ENCODE data around the gene OPN1MW.
"Not testable (repeated sequence)": the region's sequence is repeated elsewhere in the genome, so short reads cannot be mapped to it uniquely, and the experiment has no call there.

OPN1MW gene

DNA sequence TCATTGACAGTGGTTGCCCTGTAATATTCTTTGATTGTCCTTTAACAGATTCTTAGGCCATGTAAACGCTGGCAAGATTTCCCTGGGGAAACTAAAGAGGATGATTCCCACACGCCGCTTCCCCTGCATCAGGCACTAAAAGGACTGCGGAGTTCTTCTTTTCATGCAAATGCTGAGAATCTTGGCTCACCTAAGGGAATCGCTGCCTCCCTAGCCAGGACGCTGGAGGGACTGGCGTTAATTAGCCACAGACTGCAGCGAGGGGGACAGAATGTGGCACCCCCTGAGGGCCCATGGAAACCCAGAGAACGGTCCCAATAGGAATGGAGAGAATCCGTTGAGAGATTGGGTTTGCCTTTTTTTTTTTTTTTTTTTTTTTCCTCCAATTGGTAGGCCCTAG, 29.1 kb downstream of the OPN1MW start:
- not testable (repeated sequence) for DNase-seq

DNA sequence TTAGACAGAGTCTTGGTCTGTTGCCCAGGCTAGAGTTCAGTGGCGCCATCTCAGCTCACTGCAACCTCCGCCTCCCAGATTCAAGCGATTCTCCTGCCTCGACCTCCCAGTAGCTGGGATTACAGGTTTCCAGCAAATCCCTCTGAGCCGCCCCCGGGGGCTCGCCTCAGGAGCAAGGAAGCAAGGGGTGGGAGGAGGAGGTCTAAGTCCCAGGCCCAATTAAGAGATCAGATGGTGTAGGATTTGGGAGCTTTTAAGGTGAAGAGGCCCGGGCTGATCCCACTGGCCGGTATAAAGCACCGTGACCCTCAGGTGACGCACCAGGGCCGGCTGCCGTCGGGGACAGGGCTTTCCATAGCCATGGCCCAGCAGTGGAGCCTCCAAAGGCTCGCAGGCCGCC, 37.1 kb downstream of the OPN1MW start, which contains the start of gene OPN1MW2:
Gene OPN1MW2, plus strand, starts transcription at position 301 of the 400 bp plus-strand sequence. Its CDS starts 60 bp downstream, at position 361.
- not testable (repeated sequence) for DNase-seq

DNA sequence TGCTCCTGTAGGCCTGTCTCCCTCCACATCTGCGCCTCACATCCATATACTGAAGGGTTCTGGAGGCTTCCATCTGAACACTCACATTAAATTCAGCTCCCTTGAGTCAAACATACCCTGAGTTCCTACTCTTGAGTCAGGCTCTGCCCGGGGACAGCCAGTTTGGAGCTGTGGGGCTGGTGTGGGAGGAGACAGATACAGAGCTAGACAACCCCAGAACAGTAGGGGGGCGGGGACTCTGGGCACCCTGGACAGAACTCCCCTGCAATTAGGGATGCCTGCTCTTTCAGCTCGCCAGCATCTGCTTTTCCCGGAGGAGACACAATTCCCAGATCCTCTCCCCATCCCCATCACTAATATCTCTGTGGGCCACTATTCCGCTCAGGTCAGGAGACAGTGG, 42.9 kb downstream of the OPN1MW start:
- not testable (repeated sequence) for DNase-seq

DNA sequence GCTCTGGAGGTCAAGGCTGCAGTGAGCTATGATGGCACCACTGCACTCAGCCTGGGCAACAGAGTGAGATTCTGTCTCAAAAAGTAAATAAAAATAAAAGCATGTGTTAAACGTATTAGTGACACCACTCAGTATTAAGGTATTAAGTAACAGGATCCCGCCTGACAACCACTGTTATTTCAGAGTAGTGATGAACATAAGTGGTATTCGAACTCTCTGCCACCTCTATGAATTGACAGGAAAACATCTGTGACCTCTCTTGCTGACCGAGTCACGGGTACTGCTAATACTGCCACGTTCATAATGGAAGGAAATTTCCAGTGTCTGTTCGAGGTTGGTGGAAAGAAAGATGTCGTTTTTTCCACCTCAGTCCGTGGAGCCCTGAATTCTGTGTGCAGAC, 44.3 kb downstream of the OPN1MW start:
- not testable (repeated sequence) for DNase-seq

DNA sequence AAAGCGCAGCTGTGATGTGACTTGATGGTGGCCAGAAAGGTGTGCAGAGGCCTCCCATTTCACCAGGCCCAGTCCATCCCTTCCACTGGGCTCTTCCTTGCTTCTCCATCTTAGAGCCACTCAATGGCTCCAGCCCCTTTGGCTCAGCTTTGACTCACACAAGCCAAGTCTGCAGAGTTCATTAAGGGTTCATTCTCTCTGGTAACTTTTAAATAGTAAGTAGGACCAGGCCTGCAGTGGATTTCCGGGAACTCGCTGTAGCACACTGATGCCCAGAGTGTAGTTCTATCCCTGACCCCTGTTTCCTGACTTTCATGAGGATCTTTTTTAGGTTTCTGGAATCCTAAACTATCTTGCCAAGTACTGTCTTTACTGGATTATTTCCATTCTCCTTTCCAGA, 49.0 kb downstream of the OPN1MW start:
- DNase-seq = not testable (repeated sequence)

DNA sequence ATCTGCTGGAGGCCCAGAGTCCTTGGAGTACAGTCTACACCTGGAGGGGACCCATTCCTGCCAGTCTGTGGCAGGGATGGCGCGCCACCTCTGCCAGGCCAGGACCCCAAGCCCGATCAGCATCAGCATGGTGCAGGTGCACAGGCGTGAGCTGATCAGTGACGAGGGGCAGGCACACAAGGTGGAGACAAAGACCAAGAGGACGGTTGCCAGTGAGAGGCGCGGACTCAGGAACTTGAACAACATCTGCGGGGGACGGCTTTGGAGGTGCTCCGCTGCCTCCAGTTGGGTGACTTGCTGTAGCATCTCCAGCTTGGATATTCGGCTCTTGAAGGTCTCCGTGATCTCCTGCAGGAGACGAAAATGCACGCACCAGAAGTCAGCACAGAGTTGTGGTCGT, 51.2 kb downstream of the OPN1MW start:
- DNase-seq = not testable (repeated sequence)

DNA sequence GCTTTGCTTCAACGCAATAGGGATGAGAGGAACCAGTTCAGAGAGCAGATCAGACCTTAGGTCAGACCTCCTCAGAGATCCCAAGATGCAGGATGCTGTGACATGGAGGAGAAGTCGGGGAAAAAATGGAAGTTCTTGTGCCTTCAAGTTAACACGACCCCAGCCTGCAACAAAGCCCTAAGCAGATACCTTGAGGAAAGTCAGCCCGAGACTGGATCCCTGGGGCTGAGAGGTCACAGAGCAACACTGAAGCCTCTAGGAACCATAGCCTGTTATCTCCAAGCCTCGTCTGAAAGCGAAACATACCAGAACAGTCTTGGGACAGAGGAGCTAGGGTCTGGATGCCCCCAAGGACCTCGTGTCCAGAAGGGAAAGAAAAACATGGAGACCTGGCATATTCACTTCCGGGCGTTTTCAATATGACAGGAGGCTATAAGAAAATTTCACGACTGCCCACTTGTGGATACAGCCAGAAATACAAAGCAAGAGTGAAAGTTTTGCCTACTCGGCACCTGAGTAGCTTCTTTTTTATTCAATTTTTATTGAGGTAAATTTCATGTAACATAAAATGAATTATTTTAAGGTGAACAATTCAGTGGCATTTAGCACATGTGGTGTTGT, 56.7 kb downstream of the OPN1MW start:
- DNase-seq = not testable (repeated sequence)

DNA sequence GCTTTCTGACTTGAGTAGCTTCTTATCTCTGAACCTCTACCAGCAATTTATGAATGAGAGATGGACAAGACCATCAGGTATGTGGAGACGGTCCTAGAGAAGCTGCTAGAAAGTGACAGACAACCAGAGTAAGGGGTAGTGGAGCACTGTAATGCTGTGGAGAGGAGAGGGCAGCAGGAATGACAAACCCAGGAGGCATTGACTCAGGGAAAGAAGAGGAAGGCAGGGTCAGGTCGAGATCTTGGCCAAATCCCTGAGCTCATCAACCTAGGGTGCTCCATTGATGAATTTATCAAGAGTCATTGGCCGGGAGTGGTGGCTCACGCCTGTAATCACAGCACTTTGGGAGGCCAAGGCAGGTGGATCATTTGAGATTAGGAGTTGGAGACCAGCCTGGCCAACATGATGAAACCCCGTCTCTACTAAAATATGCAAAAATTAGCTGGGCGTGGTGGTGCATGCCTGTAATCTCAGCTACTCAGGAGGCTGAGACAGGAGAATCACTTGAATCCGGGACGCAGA, 57.6 kb downstream of the OPN1MW start:
- not testable (repeated sequence) for DNase-seq

All from NCI-H2107 (cell line).